KOPT-K1 (cell line): ENCODE results near the gene RCOR3.

ENCODE experiments used
- H3K27ac ChIP-seq: fragments of 200-600 bp; sonication (generic); 2 replicates; pipeline ENCODE4 v1.5.1; 2016; ENCODE audit warnings: antibody characterized with exemption, mild to moderate bottlenecking, low read depth, low read length; ENCODE audit not compliant: poor library complexity, severe bottlenecking
- H3K36me3 ChIP-seq: fragments of 200-600 bp; sonication (generic); 2 replicates; pipeline ENCODE4 v1.5.1; 2017; ENCODE audit warnings: antibody characterized with exemption, mild to moderate bottlenecking, low read length, moderate library complexity; ENCODE audit not compliant: insufficient read depth
- H3K9me3 ChIP-seq: fragments of 200-600 bp; sonication (generic); 2 replicates; pipeline ENCODE4 v1.5.1; 2017; ENCODE audit warnings: antibody characterized with exemption, low read length, mild to moderate bottlenecking; ENCODE audit not compliant: insufficient read depth, poor library complexity, severe bottlenecking

RCOR3 gene

GRCh38 chr1:211352985-211353515 is 93.9 kb downstream of the RCOR3 start:
- Histone ChIP-seq H3K9me3 (peaks cover 23% of the 10 kb centered on the region), H3K36me3 (peaks cover 45% of the 10 kb centered on the region), H3K27ac (peak overlapping the region; percentile 68)

- Histone ChIP-seq H3K36me3 (peaks cover 46% of the 10 kb centered on the region), H3K9me3 (peaks cover 23% of the 10 kb centered on the region), H3K27ac (peak overlapping the region; percentile 68)
These were observed 94.5 kb downstream of the RCOR3 start for GRCh38 chr1:211353562-211354212.

- Histone ChIP-seq H3K9me3 (peaks cover 17% of the 10 kb centered on the region), H3K27ac (no peak overlapping the region), H3K36me3 (peaks cover 62% of the 10 kb centered on the region)
These were observed 96.7 kb downstream of the RCOR3 start for GRCh38 chr1:211355873-211356272.

GRCh38 chr1:211356723-211357407 is 97.7 kb downstream of the RCOR3 start:
- H3K36me3 ChIP-seq, result peaks cover 67% of the 10 kb centered on the region
- H3K9me3 ChIP-seq, result peaks cover 7% of the 10 kb centered on the region
- no peak overlapping the region for H3K27ac ChIP-seq

- Histone ChIP-seq H3K9me3 (no peaks in the 10 kb centered on the region), H3K27ac (no peak overlapping the region), H3K36me3 (peaks cover 80% of the 10 kb centered on the region)
These were observed 99.5 kb downstream of the RCOR3 start for GRCh38 chr1:211358685-211359084.

GRCh38 chr1:211359876-211360275 is 100.7 kb downstream of the RCOR3 start:
- Histone ChIP-seq H3K27ac (no peak overlapping the region), H3K36me3 (peaks cover 83% of the 10 kb centered on the region), H3K9me3 (no peaks in the 10 kb centered on the region)

GRCh38 chr1:211361202-211361601 is 102.0 kb downstream of the RCOR3 start:
- Histone ChIP-seq H3K36me3 (peaks cover 88% of the 10 kb centered on the region), H3K9me3 (no peaks in the 10 kb centered on the region), H3K27ac (no peak overlapping the region)
